ENCODE measurements around the gene TRIM25.

TRIM25 gene

DNA sequence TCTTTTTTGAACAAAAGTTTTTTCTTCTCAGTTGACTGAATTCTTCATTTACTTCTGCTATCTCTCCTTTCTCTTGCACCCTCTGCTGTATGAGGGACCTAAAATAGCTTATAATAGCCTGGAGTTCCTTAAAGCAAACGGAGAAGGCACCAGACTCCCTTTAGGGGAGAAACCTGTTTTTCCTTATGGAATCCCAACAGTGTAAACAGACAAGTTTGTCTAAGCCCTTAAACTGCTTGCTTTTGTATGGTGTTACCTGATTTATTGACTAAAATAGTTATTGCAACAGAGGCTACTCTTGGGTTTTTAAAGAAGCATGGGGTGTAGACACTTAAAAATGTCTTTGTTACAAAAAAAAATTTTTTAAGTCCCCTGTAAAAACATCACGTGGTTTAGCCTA is 12.9 kb upstream of the TRIM25 start:
- DNase-seq (ENCODE audit: low read depth), result no peak

DNA sequence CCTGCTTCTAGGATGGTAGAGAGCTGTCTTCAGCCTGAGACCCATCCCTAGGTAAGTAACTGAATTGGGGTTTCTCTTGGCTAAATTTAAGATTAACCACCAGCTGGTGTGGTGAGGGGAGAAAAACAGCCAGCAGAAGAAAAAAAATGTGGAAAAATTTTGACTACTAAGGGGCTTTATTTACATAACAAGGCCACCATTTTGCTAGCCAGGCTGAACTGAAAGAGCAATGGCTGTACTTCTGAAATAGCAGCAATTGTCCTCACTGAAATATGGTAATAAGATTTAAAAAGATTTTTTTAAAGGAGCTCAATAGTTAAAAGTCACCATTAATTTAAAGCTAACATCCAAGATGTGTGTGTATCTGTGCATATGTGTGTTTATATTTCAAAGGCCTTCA is 12.4 kb upstream of the TRIM25 start:
- no peak for DNase-seq (ENCODE audit: low read depth)

DNA sequence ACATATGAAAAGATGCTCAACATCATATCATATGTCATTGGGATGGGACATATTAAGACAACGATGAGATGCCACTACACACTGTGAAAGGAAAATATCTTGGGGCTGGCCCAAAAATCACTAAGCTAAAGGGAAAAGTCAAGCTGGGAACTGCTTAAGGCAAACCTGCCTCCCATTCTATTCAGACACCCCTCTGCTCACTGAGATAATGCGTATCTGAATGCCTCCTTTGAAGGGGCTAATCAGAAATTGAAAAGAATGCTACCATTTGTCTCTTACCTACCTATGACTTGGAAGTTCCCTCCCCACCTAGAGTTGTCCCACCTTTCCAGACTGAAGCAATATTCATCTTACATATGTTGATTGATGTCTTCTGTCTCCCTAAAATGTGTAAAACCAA is 11.2 kb upstream of the TRIM25 start:
- no peak for DNase-seq (ENCODE audit: low read depth)

DNA sequence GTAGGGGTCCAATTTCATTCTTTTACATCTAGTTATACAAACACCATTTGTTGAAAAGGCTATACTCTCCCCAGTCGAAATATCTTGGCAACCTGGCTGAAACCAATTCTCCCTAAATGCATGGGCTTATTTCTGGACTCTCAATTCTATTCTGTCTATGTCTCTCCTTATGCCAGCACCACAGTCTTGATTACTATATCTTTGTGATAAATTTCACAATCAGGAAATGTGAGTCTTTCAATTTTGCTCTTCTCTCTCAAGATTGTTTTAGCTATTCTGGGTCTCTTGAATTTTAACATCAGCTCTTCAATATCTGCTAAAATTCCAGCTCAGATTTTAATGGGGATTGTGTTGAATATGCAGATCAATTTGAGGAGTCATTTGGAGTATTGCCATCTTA is 5.9 kb upstream of the TRIM25 start:
- DNase-seq (ENCODE audit: low read depth), result no peak

DNA sequence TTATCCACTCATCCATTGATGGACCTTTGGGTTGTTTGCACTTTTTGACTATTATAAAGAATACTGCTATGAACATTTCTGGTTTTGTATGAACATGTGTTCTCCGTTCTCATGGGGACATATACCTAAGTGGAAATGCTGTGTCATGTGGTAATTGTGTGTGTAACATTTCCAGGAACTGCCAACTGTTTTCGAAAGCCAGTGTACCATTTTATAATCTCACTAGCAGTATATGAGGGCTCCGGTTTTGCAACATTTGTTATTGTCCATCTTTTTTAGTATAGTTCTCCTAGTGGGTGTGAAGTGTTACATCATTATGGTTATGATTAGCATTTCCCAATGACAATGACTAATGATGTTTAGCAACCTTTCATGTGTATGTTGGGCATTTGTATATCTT is 5.1 kb upstream of the TRIM25 start:
- DNase-seq (ENCODE audit: low read depth), result peak; percentile 64

DNA sequence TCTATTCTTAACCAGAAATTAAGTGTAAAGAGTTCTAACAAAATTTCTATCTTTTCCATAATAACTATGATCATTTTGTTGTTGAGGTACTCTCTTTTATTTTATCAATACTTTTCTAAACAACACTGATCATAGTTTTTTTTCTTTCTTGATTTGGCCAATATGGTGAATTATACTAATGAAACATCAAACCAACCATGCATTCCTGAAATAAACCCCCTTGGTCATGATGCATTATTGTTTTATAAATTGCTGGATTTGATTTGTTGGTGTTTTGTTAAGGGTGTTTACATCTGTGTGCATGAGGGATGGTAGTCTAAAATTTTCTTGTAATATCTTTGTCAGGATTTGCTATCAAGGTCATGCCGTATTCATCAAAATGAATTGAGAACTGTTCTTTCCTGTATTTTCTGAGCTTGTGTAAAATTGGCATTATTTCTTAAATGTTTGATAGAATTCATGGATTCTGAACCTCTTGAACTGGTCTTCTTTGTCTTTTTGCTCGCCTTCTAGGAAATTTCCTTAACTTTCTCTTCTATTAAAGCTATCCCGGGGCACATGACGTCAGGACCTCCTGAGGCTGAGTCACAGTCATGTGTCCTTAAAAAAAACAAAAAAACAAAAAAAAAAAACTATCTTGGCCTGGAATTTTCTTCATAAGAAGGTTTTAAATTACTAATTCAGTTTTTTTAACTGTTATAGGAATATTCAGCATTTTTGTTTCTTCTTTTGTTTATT is 3.9 kb upstream of the TRIM25 start:
- no peak for DNase-seq (ENCODE audit: low read depth)

DNA sequence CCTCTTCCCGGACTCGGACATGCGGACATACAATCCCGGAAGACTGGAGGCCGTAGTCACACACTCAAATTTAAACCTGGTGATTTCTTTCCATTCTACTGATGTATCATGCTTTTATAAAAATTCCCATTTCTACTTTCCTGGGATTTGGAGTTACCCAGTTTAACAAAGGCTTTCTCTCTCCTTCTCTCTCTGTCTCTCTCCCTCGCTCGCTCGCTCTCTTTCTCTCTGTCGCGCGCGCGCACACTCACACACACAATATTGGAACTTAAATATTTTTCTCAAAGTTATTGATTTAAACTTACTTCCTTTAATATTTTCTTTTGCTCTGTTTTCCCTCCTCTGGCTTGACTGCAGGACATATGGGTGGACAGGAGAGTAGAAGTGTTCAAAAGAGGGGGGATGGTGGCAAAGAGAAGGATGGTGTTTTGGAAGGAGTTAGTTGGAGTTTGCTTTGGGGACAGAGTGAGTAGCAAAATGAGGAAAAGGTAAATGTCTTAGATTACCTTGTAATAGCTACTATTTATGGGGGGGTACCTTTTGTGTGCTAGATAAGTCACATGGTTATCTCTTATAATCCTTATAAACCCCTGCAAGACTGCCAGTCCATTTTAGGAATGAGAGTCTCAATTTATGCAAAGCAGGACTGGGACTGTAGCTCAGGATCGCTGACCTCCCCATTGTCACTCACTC is 878 bp upstream of the TRIM25 start:
- DNase-seq (ENCODE audit: low read depth), result no peak

DNA sequence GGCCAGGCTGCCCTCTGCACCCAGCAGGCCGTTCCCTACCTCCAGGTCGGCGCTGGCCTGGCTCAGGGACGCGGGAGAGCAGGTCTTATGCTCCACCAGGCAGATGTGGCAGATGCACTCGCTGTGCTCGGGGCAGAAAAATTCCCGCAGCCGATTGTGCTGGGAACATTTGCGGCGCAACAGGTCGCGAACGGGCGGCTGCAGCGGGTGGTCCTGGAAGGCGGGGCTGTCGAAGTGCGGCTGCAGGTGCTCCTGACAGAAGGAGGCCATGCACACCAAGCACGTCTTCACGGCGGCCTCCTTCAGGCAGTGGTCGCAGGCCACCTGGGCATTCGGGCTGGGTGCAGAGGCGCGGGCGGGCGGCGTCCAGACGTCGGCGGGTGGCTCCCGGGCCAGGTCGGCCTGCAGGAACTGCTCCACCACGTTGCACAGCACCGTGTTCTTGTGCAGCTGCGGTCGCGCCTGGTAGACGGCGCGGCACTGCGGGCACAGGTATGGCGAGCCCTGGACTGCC is 439 bp downstream of the TRIM25 start:
- DNase-seq (ENCODE audit: low read depth), result no peak

DNA sequence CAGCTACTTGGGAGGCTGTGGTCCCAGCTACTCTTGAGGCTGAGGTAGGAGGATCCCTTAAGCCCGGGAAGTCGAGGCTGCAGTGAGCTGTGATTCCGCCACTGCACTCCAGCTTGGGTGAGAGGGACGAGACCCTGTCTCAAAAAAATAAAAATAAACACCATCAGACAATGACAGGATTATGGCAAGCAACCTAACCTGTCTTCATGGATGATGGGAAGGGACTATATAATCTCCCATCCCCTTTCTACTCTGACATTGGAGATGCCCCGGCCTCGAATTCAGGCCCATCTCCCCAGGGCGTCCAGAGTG is 893 bp downstream of the TRIM25 start:
- DNase-seq (ENCODE audit: low read depth), result no peak

DNA sequence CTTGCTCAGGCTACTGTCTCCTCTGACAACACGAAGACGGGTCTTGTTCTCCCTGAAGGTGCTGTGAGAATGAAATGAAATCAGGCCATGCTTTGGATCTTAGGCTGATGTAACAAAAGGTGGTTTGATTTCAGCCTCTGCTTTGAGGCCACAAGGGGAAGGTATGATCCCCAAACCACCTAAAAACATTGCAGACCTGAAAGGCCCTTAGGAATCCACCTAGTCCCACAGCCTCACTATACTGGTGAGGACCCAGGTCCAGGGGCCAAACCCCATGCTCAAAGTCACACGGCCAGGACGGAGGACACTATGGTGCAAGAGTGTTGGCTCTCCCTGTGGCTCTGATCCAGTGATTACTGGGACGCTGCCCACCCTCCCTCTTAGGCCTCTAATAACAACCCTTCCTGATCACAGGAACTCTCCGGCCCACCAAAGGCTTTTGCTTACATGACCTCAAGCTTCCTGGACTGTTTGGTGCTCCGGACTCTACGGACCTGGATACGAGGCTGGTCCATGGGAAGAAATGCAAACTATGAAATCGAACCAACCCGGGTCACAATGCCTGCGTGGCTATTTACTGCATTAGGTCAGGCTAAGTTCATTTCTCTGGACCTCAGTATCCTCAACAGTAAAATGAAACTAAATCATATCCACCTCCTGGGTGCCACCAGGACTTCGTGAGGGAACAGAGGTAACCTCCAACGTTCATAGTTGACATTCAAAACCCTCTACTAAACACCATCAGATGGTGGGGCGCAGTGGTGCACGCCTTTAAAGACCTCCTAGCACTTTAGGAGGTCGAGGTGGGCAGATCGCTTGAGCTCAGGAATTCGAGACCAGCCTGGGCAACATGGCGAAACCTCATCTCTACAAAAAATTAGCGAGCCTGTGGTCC is 1.5 kb downstream of the TRIM25 start:
- DNase-seq (ENCODE audit: low read depth), result no peak

DNA sequence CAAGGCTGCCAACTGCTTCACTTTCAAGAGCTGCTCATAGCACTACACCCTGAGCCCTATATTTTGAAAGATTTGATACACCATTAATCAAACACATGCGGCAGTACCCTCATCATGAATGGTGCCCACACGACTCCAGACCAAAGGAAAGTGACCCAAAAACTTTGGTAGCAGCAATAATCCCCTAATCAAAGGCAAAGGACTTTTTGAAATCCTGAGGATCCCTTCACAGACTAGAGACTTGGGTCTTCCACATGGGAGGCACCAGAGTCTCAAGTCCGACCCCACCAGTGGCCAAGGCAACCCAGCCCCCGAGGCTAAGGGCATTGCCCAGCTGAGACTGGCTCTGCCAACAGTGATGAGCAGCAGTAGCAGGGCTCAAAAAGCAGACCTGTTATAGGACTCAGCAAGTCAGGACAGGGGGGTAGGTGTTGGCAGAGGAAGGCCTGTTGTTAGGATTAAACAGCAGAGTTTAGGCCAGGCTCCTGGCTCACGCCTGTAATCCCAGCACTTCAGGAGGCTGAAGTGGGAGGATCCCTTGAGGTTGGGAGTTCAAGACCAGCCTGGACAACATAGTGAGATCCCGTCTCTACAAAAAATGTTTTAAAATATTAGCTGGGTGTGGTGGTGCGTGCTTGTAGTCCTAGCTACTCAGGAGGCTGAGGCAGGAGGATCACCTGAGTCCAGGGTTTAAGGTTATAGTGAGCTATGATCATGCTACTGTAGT is 3.2 kb downstream of the TRIM25 start:
- DNase-seq (ENCODE audit: low read depth), result no peak

DNA sequence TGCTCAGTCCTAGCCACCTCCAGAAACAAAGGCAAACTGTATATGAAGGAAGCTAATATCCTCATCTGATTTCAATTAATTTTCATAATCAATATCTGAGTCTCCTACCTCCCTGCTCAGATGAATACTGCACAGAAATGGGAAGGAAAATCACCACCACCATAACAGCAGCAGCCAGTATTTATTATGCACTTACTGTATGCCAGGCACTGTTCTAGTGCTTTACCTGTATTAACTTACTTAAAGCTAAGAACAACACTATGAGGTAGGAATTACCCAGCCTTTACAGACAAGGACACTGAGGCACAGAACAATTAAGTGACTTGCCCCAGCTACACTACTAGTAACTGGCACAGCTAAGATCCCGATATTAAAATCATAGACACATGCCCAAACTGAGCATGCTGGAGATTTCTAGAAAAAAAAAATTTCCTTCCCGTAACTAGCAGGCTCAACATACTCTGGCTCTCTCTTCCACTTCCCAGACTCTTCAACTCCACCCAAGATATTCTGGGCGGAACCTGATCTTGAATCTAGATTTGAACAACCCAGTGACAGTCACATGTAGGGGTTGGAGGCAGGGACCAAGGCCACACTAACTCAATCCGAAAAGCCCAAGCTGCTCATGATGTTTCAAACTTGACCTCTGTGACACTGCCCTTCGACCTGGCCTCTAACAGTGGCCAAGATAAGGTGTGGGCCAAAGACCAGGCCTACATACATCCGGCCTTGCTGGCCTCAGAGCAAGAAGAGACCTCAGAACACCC is 3.9 kb downstream of the TRIM25 start:
- DNase-seq (ENCODE audit: low read depth), result no peak

DNA sequence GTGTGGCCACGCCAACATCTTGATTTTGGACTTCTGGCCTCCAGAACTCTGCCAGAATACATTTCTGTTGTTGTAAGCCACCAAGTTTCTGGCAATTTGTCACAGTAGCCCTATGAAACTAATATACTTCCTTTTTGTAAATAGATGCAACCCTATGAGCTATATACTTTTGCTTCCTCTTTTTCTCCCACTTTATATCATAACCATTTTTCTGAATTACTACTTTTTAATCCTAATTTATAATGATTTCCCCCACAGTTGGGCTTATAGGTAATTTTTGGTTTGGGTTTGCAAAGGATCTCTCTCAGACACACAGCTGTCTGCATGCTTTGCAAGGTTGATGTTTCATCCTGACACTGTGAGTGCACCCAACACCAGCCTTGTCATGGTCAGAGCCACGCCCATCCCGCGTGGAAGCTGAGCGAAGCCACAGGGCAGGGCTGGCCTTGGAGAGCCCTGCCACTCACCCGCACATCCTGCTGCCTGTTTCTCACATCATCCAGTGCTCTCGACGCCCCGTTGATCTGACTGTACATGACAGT is 5.8 kb downstream of the TRIM25 start:
- DNase-seq (ENCODE audit: low read depth), result no peak

DNA sequence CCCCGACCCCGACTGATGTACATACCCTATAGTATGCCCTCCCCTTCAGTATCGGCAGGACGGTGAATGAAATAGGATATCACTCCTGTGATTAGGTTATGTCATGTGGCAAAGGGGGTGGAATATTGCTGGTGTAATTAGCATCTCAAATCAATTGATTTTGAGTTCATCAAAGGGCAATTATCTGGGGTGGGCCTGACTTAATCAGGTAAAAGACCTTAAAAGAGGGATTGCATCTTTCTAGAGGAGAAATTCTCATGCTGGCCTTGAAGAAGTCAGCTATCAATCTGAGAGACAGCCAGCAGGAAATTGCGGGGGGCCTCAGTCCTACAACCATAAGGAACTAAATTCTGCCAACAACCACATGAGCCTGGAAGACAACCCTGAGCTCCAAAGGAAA is 10.3 kb downstream of the TRIM25 start:
- DNase-seq (ENCODE audit: low read depth), result no peak

DNA sequence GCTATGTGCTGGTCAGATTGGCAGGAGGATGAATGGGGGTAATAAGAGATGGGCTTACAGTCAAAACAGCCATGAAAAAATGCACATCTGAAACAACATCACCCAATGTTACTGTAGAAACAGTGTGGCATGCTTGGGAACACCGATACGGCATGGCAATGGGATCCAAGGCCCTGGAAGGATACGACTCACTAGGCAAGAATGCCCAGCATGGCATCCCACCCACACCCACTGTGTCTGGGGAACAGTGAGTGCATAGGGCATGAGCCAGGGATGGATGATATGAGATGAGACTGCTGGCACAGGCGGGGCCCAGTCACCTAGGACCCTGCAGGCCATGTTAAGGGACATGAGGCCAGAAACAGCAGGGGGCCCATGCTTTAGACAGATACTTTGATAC is 11.5 kb downstream of the TRIM25 start:
- DNase-seq (ENCODE audit: low read depth), result peak; percentile 80

DNA sequence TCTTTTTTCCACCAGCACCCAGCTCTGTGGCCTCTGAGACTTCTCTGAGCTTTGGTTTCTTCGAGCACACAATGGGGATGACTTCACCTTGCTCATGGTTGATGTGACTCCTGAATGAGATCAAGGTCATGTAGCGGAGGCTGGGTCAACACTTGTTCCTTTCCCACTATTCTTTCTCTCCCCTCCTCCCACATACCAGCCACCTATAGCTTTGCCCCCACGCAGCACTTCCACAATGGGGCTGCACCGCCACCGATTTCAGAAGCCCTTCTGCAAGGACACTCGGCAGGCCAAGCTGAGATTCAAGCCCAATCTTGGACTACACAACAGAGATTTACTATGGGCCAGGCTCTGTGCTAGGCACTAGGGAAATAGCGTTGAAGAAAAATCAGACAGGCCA is 14.4 kb downstream of the TRIM25 start:
- no peak for DNase-seq (ENCODE audit: low read depth)

DNA sequence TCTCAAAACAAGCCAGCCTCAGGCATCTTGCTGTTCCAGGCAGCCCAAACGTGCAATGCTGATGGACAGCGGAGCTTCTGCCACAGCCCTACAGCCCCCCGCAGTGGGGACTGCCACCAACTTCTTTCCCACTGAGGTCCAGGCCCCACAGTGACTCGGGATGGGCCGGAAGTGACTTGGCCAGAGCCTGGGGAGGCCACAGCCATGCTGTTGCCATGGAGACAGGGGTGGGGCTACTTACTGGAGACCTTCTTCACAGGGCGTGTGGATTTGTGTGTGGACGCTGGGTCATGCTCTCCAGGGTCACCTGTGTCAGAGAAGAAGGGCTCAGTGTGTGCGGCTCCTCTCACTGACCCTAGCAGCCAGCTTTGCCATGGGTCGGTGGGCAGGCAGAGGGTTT is 15.0 kb downstream of the TRIM25 start:
- DNase-seq (ENCODE audit: low read depth), result no peak

DNA sequence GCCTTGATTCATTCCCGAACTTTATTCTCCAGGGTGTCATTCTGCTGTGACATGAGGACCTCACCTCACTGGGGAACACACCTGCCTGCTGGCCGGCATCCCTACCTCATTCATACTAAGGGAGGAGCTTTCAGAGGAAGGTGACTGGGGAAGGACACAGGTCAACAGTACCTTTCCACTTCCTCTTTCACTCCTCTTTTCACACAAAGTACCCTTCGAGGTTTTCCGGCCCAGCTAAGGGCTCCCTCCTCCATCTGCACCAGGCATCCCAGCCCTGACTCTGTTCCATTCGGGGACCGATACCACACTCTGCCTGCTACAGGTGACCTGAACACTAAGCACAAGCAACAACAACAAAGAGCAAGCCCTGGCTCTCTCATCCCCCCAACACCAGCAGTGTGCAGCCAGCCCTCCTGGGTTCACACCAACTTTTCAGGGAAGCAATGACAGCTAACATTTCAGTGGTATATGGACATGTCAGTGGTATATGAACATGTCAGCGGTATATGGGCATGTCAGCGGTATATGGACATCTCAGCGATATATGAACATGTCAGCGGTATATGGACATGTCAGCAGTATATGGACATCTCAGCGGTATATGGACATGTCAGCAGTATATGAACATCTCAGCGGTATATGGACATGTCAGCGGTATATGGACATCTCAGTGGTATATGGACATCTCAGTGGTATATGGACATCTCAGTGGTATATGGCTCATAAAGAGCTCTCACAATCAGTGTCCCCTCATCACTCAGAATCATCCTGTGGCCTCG is 16.0 kb downstream of the TRIM25 start:
- no peak for DNase-seq (ENCODE audit: low read depth)

DNA sequence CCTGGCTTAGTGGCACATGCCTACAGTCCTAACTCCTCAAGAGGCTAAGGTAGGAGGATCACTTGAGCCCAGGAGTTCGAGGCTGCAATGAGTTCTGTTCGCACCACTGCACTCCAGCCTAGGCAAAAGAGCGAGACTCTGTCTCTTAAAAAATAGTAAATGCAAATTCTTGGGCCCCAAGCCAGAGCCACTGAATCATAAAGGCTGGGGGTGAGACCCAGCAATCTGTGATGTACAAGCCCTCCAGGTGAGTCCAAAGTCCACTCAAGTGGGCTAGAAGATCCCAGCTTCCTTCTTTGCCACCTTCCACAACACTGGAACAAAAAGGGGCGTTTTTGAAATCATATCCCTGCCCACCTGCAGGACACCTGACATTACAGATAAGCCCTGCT is 16.9 kb downstream of the TRIM25 start:
- no peak for DNase-seq (ENCODE audit: low read depth)

DNA sequence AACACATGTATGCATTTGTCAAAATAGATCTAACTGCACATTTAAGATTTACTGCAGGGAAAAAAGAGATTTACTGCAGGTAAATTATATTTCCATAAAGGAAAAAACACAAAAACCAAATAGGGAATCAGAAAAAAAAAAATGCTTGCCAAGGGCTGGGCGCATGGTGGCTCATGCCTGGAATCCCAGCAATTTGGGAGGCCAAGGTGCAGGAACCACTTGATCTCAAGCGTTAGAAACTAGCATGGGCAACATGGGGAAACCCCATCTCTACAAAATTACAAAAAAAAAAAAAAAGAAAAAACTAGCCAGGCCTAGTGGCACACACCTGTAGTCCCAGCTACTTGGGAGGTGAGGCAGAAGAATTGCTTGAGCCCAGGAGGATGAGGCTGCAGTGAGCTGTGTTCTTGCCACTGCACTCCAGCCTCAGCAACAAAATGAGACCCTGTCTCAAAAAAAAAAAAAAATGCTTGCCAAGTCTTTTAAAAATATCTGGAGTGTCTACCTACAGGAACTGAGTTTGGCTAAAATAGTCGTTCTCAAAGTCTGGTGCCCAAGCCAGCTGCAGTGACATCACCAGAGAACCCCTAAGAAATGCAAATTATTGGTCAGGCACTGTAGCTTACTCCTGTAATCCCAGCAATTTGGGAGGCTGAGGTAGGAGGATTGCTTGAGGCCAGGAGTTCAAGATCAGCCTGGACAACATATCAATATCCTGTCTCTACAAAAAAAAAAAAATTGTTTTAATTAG is 17.5 kb downstream of the TRIM25 start:
- DNase-seq (ENCODE audit: low read depth), result no peak

All from HS-5 (cell line).